Upper lobe of right lung (tissue), 1 donor: ENCODE data around the gene INPP4B. TPM values are rescaled to one million over a fixed set of nuclear protein-coding genes. Genes with fewer than 3 reads are reported as not detected.

Experiments used
- ATAC-seq: fragments of 200-7000 bp; cut with Tn5 transposase; one replicate; pipeline ENCODE4 v1.9.1; 2020; ENCODE audit warnings: mild to moderate bottlenecking, moderate library complexity
- DNase-seq: peaks from one replicate; pipeline ENCODE4 v3.0.0-alpha.2; 2020
- H3K27ac ChIP-seq: fragments of 200-600 bp; one replicate; pipeline ENCODE4 v1.8.0; 2022
- H3K27me3 ChIP-seq: fragments of 200-600 bp; one replicate; pipeline ENCODE4 v1.8.0; 2022; ENCODE audit warnings: mild to moderate bottlenecking
- H3K36me3 ChIP-seq: fragments of 200-600 bp; one replicate; pipeline ENCODE4 v1.8.0; 2022
- H3K4me1 ChIP-seq: fragments of 200-600 bp; one replicate; pipeline ENCODE4 v1.8.0; 2022
- H3K4me3 ChIP-seq: fragments of 200-600 bp; one replicate; pipeline ENCODE4 v1.8.0; 2022; ENCODE audit warnings: mild to moderate bottlenecking
- H3K9me3 ChIP-seq: fragments of 200-600 bp; one replicate; pipeline ENCODE4 v1.8.0; 2022
- CTCF ChIP-seq: fragments of 200-600 bp; IDR thresholded peaks from one replicate; pipeline ENCODE4 v1.8.0; 2022; ENCODE audit warnings: antibody characterized with exemption
- intact Hi-C: fragments of 100-400 bp; cut with DNase I; formaldehyde crosslinking; loops from one replicate; pipeline ENCODE4 v1.11.0; 2022
- total RNA-seq: library from RNA; stranded (reverse); fragmentation: NEBNext Ultra II Directional; extraction: Animal tissue kit (Norgen Biotek cat#: 25700); gene quantifications from one replicate; pipeline ENCODE4 v1.2.1, GENCODE V29; 2021
- donor health status: DM: no; HTN: yes; CAD: no; lungs with severe emphysema.

The INPP4B gene
- total RNA-seq, 1 donor from 2014 or later = 20.7 TPM

DNA sequence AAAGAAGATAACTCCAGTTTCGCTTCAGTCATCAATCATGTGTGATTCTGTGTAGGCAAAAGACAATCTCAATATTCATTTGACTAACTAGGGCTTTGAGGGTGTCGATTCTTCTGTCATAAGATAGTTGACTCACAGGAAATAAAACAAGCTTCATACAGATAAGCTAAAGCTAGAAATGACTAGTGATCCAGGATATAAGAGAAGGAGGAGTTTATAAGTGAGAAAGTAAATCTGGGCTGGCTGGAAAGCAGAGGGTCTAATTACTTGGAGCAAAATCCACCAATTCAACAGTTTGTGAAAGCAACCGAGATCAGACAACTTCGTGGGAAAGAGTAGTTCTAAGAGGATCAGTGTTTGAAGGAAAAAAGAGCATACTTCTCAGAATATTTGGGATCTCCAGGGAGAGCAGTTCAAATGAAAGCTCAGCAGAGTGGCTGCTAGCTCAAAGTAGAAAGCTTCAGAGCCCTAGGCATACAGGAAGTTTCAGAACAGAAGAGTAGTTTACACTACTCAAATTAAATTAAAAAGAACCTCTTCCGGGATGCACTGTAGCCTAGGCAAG is 429.3 kb downstream of the INPP4B start:
- H3K9me3 ChIP-seq = no peaks in the 10 kb centered on the region
- H3K4me1 ChIP-seq = no peaks in the 10 kb centered on the region
- DNase-seq (no peak), ATAC-seq (no peak)
- no peaks in the 10 kb centered on the region for H3K36me3 ChIP-seq
- H3K27ac ChIP-seq = no peak overlapping the region
- no peaks in the 10 kb centered on the region for H3K27me3 ChIP-seq
- TF ChIP-seq CTCF = no peak
- intact Hi-C loops = no loop called here
- no peak overlapping the region for H3K4me3 ChIP-seq

- TF ChIP-seq CTCF = no peak
- no peak for ATAC-seq
These were observed 430.0 kb downstream of the INPP4B start for GRCh38 chr4:142416121-142416520.

GRCh38 chr4:142414366-142414990 is 431.6 kb downstream of the INPP4B start:
- ATAC-seq (no peak), DNase-seq (no peak)
- Histone ChIP-seq H3K27ac (no peak overlapping the region), H3K36me3 (no peaks in the 10 kb centered on the region), H3K27me3 (no peaks in the 10 kb centered on the region), H3K4me3 (no peak overlapping the region), H3K4me1 (no peaks in the 10 kb centered on the region), H3K9me3 (no peaks in the 10 kb centered on the region)
- intact Hi-C loops = no loop called here
- TF ChIP-seq CTCF = no peak

More at GRCh38 chr4:142416121-142416520, 430.0 kb downstream of the INPP4B start:
- DNase-seq = no peak
- Histone ChIP-seq H3K9me3 (no peaks in the 10 kb centered on the region), H3K27ac (no peak overlapping the region), H3K27me3 (no peaks in the 10 kb centered on the region), H3K36me3 (no peaks in the 10 kb centered on the region), H3K4me1 (no peaks in the 10 kb centered on the region), H3K4me3 (no peak overlapping the region)
- intact Hi-C loops = no loop called here

DNA sequence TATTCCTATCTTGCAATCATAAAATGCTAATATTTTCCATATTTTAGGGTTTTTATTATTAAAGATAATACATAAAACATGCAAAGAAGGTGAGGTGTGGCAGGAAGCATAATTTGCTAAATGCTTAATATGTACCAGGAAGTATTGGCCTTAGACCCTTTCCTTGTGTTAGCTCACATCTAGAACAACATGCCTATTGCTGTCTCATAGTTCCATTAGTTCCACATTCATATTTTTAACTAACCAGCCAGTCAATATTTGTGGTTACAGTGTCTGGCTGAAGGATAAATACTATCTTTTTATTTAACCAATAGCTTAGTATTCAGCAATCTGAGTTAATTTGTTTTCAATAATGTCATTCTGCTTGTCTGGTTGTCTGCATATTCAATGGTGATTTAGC is 432.6 kb downstream of the INPP4B start:
- Histone ChIP-seq H3K4me1 (no peaks in the 10 kb centered on the region), H3K4me3 (no peak overlapping the region), H3K36me3 (no peaks in the 10 kb centered on the region), H3K27me3 (no peaks in the 10 kb centered on the region), H3K9me3 (no peaks in the 10 kb centered on the region), H3K27ac (no peak overlapping the region)
- ATAC-seq = no peak
- no peak for TF ChIP-seq CTCF
- intact Hi-C loops = no loop called here
- DNase-seq = no peak

DNA sequence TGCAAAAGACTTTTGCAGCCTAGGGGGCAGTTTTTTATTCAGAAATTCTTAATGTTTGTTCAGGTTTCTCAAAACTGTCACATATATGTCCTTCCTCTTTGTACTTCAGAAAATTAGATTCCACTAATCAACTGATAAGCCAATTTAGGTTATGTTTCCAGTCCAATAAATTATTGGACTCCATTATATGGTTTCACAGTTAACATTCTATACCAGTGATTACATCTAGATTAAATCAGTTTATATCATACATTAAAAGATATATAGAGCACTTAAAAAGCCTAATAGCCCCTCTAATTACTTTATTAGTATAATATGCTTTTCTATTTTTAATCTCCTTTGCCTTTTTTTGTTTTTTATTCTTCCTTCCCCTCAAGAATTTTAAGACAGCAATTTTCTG is 434.1 kb downstream of the INPP4B start:
- Histone ChIP-seq H3K4me3 (no peak overlapping the region), H3K9me3 (no peaks in the 10 kb centered on the region), H3K27ac (no peak overlapping the region), H3K27me3 (no peaks in the 10 kb centered on the region), H3K36me3 (no peaks in the 10 kb centered on the region), H3K4me1 (no peaks in the 10 kb centered on the region)
- intact Hi-C loops = no loop called here
- TF ChIP-seq CTCF = no peak
- DNase-seq = no peak
- ATAC-seq = no peak

DNA sequence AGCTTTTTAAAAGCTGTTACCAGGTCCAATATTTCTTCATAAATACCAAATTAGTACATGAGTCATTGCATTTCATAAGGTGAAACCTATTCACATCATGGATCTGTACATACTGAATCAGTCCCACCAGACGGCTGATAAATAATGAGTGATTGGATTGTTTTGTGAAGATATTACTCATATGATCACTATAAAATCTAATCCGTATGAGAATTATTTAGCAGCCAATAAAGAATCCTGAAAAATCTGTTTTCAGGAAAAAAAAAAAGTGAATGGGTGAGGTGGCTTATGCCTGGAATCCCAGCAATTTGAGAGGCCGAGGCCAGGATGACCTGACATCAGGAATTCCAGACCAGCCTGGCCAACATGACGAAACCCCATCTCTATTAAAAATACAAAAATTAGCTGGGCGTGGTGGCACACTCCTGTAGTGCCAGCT is 438.1 kb downstream of the INPP4B start:
- Histone ChIP-seq H3K4me1 (peaks cover 13% of the 10 kb centered on the region), H3K9me3 (no peaks in the 10 kb centered on the region), H3K27me3 (no peaks in the 10 kb centered on the region), H3K36me3 (no peaks in the 10 kb centered on the region), H3K27ac (no peak overlapping the region), H3K4me3 (no peak overlapping the region)
- intact Hi-C loops = no loop called here
- DNase-seq (no peak), ATAC-seq (no peak)
- no peak for TF ChIP-seq CTCF
